Right cardiac atrium (tissue), 5 donors: ENCODE data around the gene GABPB2. TPM values are rescaled to one million over a fixed set of nuclear protein-coding genes. Genes with fewer than 3 reads are reported as not detected.

ENCODE experiments used
- ATAC-seq, 2 donors: fragments of 200-7000 bp; cut with Tn5 transposase; one replicate each; pipeline versions ENCODE4 v1.8.0 to v1.9.1; 2020; ENCODE audit warnings: moderate library complexity in 2 of 2, mild to moderate bottlenecking in 1 of 2
- DNase-seq, 3 donors: peaks; one replicate each; pipeline ENCODE4 v3.0.0-alpha.2; 2020
- H3K27ac ChIP-seq: one replicate; pipeline ENCODE4 v1.5.1; 2013; ENCODE audit warnings: mild to moderate bottlenecking, low read length, control low read depth, moderate library complexity
- H3K27me3 ChIP-seq: one replicate; pipeline ENCODE4 v1.6.1; 2013; ENCODE audit not compliant: control insufficient read depth, insufficient read depth
- H3K4me1 ChIP-seq: one replicate; pipeline ENCODE4 v1.6.1; 2013; ENCODE audit warnings: low read length; ENCODE audit not compliant: control insufficient read depth, insufficient read depth
- H3K4me3 ChIP-seq: one replicate; pipeline ENCODE4 v1.5.1; 2013; ENCODE audit warnings: low read length, control low read depth
- H3K9me3 ChIP-seq: one replicate; pipeline ENCODE4 v1.6.1; 2013; ENCODE audit warnings: low read length; ENCODE audit not compliant: control insufficient read depth
- WGBS: extraction: QIAGEN DNeasy Blood & Tissue Kit; methylation state at CpG from one replicate; pipeline ENCODE4 v1.1.7; 2013; 5-methylcytosine and 5-hydroxymethylcytosine counted together
- intact Hi-C, 4 donors: fragments of 100-400 bp; cut with DNase I; formaldehyde crosslinking; loops; one replicate each; pipeline versions ENCODE4 v1.11.0 to v1.14.0; 2022 to 2023
- long read RNA-seq, 4 donors: library from polyadenylated mRNA; unstranded; transcript quantifications; one replicate each; pipeline ENCODE4 v2.0.0, GENCODE V29; 2020 to 2021
- polyA plus RNA-seq: library from polyadenylated mRNA; stranded (reverse); fragments of 200-250 nt; gene quantifications from one replicate; pipeline ENCODE4 v1.2.3, GENCODE V29; 2013
- total RNA-seq, 4 donors: library from RNA; stranded (reverse); fragmentation: NEBNext Ultra II Directional; extraction: Animal tissue kit (Norgen Biotek cat#: 25700); gene quantifications; one replicate each; pipeline ENCODE4 v1.2.1, GENCODE V29; 2021
- donor health status: healthy with polysubstance abuse.
- donor health status: DM: no; HTN: yes; CAD: no.
- donor health status: DM: no; HTN: no; CAD: no.
- donor health status: DM: no; HTN: yes; CAD: no; lungs with severe emphysema.
- donor health status: DM: yes; HTN: yes; CAD: no.

GABPB2 gene
- total RNA-seq (10 to 100 TPM; 15.6 to 20.3 (median 18.4) TPM), polyA plus RNA-seq (9.8 TPM)
- long read RNA-seq, donor 1, partial matches to known transcripts = 0 of 5 reads
- long read RNA-seq, donor 1, other reads (novel, unspliced or antisense) = 5 of 5 reads
- long read RNA-seq, donor 2, full-length matches to known transcripts = 1 of 2 reads
- long read RNA-seq, donor 2, partial matches to known transcripts = 0 of 2 reads
- long read RNA-seq, donor 2, other reads (novel, unspliced or antisense) = 1 of 2 reads
- long read RNA-seq, donor 3, full-length matches to known transcripts = 3 of 10 reads
- long read RNA-seq, donor 3, partial matches to known transcripts = 0 of 10 reads
- long read RNA-seq, donor 3, other reads (novel, unspliced or antisense) = 7 of 10 reads
- long read RNA-seq, donor 4, partial matches to known transcripts = 0 of 6 reads
- long read RNA-seq, donor 4, other reads (novel, unspliced or antisense) = 6 of 6 reads

DNA sequence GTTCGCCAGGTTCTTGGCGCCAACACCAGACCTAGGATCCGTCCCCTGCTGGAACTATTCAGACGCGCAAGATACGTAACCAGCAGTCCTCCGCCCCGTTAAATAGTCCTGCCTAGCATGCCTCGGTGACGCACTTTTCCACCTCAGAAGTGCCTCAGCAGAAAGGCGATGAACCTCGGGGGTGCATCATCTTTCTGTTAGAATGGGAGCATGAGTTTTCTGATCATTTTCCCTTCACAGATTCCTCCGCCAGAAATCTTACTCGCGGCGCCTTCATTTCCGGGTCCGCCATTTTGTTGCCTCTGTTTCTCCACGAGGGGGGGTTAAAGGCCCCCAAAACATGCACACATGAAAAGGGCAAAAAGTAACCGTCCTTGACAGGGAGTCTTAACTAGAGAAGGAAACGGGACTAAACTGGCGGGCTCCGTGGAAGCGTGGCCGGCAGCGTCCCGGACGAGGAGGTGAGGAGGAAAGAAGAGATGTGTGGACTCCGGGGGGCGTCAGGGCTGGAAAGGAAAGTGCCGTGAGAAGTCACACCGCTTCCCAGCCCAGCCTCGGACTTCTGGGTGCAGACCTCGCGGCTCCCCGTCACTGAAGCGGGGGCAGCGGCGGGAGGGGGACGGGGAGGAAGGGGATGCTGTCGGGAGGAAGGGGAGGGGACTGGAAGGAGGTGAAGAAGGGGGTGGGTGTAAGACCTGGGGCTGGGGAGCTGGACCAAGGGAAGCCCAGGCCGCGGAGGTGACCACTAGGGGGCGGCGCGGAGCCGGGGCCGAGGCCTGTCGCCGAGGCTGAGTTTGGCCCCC, at the start of gene GABPB2:
Gene GABPB2 (plus strand): TSS at position 288 of the 803 bp plus-strand sequence. CDS start 17,429 bp downstream, outside the sequence.
- Histone ChIP-seq H3K4me1 (no peaks in the 10 kb centered on the region), H3K27me3 (no peaks in the 10 kb centered on the region), H3K9me3 (no peaks in the 10 kb centered on the region), H3K4me3 (peak within 1 kb of the TSS; percentile 74), H3K27ac (peak within 1 kb of the TSS; percentile 94)
- intact Hi-C loops = no loop called here
- DNase-seq = peak; percentile 96 to 97 (median 97)
- ATAC-seq = peak; percentile 95 to 96
- WGBS = under 1% methylated on average over 50 of the region's 50 CpGs

DNA sequence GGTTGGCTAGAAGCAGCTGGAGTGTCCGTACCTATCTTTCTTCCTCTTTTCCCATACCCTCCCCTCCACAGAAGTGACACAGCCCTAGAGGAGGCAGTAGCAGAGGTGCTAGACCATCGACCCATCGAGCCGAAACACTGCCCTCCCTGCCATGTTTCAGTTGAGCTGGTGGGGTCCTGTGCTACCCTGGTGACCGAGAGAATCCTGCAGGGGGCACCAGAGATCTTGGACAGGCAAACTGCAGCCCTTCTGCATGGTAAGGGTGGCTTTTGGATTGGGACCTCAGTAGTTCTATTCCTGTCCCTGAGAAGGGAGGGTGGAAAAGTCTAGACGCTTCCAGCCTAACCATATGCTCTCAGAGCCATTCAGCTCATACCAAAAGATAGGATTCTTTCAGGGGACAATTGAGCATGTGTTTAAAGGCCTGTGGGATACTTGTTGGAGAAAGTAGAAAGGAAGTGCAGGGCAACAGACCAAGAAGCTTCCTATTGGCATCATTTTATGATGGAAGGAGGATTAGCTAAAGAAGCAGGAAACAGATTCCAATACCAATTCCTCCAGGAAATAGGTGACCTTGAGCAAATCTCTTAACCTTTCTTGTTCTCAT, 45.9 kb upstream of the GABPB2 start:
- DNase-seq = peak; percentile 83 to 93 (median 88)
- ATAC-seq = peak; percentile 87 to 92
- no peaks in the 10 kb centered on the region for H3K27me3 ChIP-seq
- H3K4me1 ChIP-seq = no peaks in the 10 kb centered on the region
- no peaks in the 10 kb centered on the region for H3K9me3 ChIP-seq
- peak overlapping the region; percentile 0 for H3K27ac ChIP-seq
- no peak overlapping the region for H3K4me3 ChIP-seq
- 19% methylated on average over 6 of the region's 6 CpGs for WGBS
- intact Hi-C loops = loop anchor here in 1 of 4 donors (10.0 kb wide), 1 partner anchor 110 kb away; no protein-coding TSS in a partner anchor

DNA sequence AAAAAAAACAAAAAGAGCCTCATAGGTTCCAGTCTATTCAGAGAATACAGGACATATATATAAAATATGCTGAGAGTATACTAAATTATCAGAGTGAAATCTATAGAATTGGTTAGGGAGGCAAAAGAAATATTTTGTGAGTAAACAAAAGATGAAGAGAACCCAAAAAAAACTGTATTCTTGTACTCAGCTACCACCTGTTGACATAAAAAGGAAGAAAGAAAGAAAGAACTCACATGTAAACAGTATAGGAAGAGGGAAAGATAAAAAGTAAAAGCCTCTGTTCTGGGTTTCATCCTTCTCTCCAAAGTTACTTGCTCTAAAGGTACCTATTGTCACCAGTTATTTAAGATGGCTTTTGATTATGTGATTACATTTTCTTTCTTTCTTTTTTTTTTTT, 44.1 kb upstream of the GABPB2 start:
- Histone ChIP-seq H3K27me3 (no peaks in the 10 kb centered on the region), H3K4me1 (no peaks in the 10 kb centered on the region), H3K27ac (no peak overlapping the region), H3K9me3 (no peaks in the 10 kb centered on the region), H3K4me3 (no peak overlapping the region)
- ATAC-seq = no peak
- no peak for DNase-seq
- intact Hi-C loops = loop anchor here in 1 of 4 donors (10.0 kb wide), 1 partner anchor 108 kb away; no protein-coding TSS in a partner anchor

DNA sequence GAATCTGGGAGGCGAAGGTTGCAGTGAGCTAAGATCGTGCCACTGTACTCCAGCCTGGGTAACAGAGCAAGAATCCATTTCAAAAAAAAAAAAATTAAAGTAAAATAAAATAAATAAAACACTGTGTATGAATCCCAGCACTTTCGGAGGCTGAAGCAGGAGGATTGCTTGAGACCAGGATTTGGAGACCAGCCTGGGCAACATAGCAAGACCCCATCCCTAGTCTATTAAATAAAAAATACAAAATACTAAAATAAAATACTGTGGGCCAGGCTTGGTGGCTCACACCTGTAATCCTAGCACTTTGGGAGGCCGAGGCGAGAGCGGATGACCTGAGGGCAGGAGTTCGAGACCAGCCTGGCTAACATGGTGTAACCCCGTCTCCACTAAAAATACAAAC, 38.4 kb upstream of the GABPB2 start:
- ATAC-seq (no peak), DNase-seq (no peak)
- intact Hi-C loops = no loop called here
- WGBS = 99% methylated on average over 8 of the region's 8 CpGs
- no peak overlapping the region for H3K27ac ChIP-seq
- H3K4me3 ChIP-seq = no peak overlapping the region
- no peaks in the 10 kb centered on the region for H3K4me1 ChIP-seq
- no peaks in the 10 kb centered on the region for H3K27me3 ChIP-seq
- no peaks in the 10 kb centered on the region for H3K9me3 ChIP-seq

DNA sequence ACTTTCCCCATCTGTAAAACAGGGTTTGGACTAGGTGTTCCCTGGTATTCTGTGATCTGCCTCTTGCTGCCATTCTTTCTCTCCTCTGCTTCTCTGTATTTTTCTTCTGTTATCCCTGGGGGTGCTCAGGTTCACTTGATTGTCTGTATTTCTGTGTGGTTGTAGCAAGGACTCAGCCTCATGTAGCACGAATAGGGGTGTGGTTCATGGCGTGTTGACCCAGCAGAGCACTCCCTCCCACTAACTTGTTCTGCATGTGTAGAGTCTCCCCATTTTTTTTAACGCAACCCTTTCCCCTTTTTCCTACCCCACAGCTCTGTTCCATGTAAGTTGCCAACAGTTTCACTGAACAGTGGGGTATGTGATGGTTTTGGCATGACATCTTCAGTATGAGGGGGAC, 35.4 kb upstream of the GABPB2 start:
- peak overlapping the region; percentile 70 for H3K27ac ChIP-seq
- ATAC-seq (no peak), DNase-seq (no peak)
- H3K9me3 ChIP-seq = no peaks in the 10 kb centered on the region
- peaks cover 4% of the 10 kb centered on the region for H3K4me1 ChIP-seq
- intact Hi-C loops = no loop called here
- 85% methylated on average over 3 of the region's 3 CpGs for WGBS
- no peak overlapping the region for H3K4me3 ChIP-seq
- no peaks in the 10 kb centered on the region for H3K27me3 ChIP-seq

DNA sequence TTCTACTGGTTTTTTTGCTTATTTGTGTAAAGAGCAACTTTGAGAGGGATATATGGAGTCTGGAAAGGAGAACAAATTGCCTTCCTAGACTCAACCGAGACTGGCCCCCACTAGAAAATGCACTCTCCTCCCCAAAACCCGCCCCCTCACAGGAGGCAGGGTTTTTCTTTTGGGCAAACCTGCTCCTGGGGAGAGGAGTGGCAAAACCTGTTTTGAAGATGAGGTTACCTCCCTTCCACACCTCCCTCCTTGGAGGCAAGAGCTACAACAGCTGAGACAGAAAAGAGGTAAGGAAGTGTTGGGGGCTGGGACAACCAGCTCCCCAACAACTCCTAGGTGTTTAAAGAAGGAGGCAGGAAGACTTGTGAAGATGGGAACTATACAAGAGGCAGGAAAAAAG, 34.2 kb upstream of the GABPB2 start, which contains the start of gene BNIPL:
Gene BNIPL (plus strand): TSS at position 231 of the 400 bp plus-strand sequence. CDS start 140 bp downstream, at position 371.
- no peak within 1 kb of the TSS for H3K27ac ChIP-seq
- 50% methylated on average over 2 of the region's 2 CpGs for WGBS
- H3K9me3 ChIP-seq = no peaks in the 10 kb centered on the region
- intact Hi-C loops = no loop called here
- ATAC-seq (no peak), DNase-seq (no peak)
- no peaks in the 10 kb centered on the region for H3K27me3 ChIP-seq
- peaks cover 4% of the 10 kb centered on the region for H3K4me1 ChIP-seq
- H3K4me3 ChIP-seq = no peak within 1 kb of the TSS

DNA sequence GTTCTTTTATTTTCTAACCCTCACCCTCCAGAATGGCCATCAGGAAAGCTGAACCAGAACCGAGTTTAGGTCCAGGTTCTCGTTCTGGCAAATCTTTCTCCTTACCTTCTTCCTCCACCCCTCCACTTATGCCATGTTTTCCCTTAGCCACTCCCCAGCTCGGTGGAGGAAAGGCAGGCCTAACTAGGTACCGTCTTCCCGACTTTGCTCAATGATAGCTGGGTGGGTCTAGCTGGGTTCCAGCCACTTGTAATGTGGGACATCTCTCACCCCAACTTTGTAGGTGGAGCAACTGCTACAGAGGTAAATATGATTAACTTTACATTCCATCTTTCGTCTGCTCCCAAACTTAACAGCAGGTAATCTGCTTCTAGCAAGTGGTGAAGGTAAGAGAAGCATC, 33.5 kb upstream of the GABPB2 start:
- H3K9me3 ChIP-seq = no peaks in the 10 kb centered on the region
- no peak for DNase-seq
- intact Hi-C loops = no loop called here
- no peak for ATAC-seq
- whole genome bisulfite sequencing = 85% methylated on average over 6 of the region's 6 CpGs
- peaks cover 4% of the 10 kb centered on the region for H3K4me1 ChIP-seq
- no peaks in the 10 kb centered on the region for H3K27me3 ChIP-seq
- H3K27ac ChIP-seq = no peak overlapping the region
- no peak overlapping the region for H3K4me3 ChIP-seq

DNA sequence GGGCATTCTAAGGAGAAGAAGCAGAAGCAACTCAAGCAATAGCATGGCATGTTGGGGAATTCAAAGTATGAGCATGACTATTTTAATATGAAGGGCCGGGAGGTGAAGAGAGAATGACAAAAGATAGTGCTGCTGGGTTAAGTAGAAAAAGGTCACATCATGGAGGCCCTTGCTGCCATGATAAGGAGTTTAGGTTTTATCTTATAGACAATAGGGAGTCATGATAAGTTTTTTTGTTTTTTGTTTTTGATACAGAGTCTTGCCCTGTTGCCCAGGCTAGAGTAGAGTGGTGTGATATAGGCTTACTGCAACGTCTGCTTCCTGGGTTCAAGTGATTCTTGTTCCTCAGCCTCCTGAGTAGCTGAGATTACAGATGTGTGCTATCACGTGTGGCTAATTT, 31.0 kb upstream of the GABPB2 start:
- no peak overlapping the region for H3K27ac ChIP-seq
- intact Hi-C loops = no loop called here
- DNase-seq = no peak
- no peak for ATAC-seq
- no peaks in the 10 kb centered on the region for H3K27me3 ChIP-seq
- 67% methylated on average over 3 of the region's 3 CpGs for WGBS
- H3K4me3 ChIP-seq = no peak overlapping the region
- H3K4me1 ChIP-seq = peaks cover 4% of the 10 kb centered on the region
- no peaks in the 10 kb centered on the region for H3K9me3 ChIP-seq

DNA sequence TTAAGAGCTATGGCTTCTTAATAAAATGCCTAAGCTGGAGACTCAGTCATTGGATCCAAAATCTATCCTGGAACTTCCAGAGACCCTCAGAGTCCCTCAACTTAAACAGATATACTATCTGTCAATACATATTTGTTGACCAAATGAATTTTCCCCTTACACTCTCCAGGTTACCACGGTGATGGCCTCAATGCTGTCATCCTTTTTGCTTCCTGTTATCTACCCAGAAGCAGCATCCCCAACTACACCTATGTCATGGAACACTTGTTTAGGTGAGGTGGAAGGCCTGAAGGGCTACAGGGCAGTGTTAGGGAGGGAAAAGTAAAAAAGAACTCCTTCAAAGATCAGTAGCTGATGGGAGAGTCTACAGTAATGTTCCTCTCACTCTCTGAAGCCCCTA, 27.4 kb upstream of the GABPB2 start:
- no peak overlapping the region for H3K4me3 ChIP-seq
- no peak for DNase-seq

DNA sequence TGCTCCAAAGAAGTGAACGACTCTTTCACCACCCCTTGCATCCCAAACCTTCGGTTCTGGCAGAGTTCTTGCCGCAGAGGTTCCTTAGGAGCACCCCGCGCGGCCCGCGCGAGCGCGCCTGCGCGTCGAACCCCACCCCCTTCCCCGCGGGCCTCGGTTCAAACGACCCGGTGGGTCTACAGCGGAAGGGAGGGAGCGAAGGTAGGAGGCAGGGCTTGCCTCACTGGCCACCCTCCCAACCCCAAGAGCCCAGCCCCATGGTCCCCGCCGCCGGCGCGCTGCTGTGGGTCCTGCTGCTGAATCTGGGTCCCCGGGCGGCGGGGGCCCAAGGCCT, 23.0 kb upstream of the GABPB2 start, which contains the start of gene C1orf56:
Gene C1orf56 (plus strand): TSS at position 161 of the 334 bp plus-strand sequence. CDS start 97 bp downstream, at position 258.
- ATAC-seq = peak; percentile 85 to 87
- WGBS = under 1% methylated on average over 29 of the region's 29 CpGs
- Histone ChIP-seq H3K4me3 (peak within 1 kb of the TSS; percentile 78), H3K4me1 (peaks cover 4% of the 10 kb centered on the region), H3K27ac (peak within 1 kb of the TSS; percentile 76), H3K27me3 (no peaks in the 10 kb centered on the region), H3K9me3 (no peaks in the 10 kb centered on the region)
- DNase-seq = peak; percentile 76 to 89 (median 88)
- intact Hi-C loops = no loop called here

More for the DNA sequence above, 27.4 kb upstream of the GABPB2 start:
- no peaks in the 10 kb centered on the region for H3K9me3 ChIP-seq
- H3K27me3 ChIP-seq = no peaks in the 10 kb centered on the region
- H3K27ac ChIP-seq = no peak overlapping the region
- 91% methylated on average over 1 of the region's 1 CpG for WGBS
- no peak for ATAC-seq
- H3K4me1 ChIP-seq = peaks cover 6% of the 10 kb centered on the region
- intact Hi-C loops = no loop called here
